K562 (cell line): ENCODE data around the gene VWA7. TPM values are rescaled to one million over a fixed set of nuclear protein-coding genes. Genes with fewer than 3 reads are reported as not detected.

Experiments
- BRD9 ChIP-seq: fragments of 450-650 bp; IDR thresholded peaks from 2 replicates; pipeline ENCODE4 v1.6.1; 2018; ENCODE audit warnings: low read depth; ENCODE audit not compliant: partially characterized antibody
- CBX1 ChIP-seq: sonication (generic); IDR thresholded peaks from 2 replicates; pipeline ENCODE4 v1.6.1; 2016; ENCODE audit warnings: antibody characterized with exemption, low read depth, mild to moderate bottlenecking
- CHD2 ChIP-seq: IDR thresholded peaks from 2 replicates; pipeline ENCODE4 v1.6.1; 2011; ENCODE audit warnings: low read depth, low read length
- ETV1 ChIP-seq: fragments of 450-650 bp; conservative IDR thresholded peaks from 2 replicates; pipeline ENCODE4 v1.6.1; 2016; ENCODE audit warnings: missing genetic modification characterization, control low read depth, low read depth, missing compliant biosample characterization
- IRF2 ChIP-seq: sonication (generic); formaldehyde crosslinking; IDR thresholded peaks from 2 replicates; pipeline ENCODE4 v1.8.1; 2022; ENCODE audit warnings: mild to moderate bottlenecking, missing genetic modification reagents
- MECOM ChIP-seq: fragments of 250-450 bp; sonication (Bioruptor Pico); IDR thresholded peaks from 2 replicates; pipeline ENCODE4 v1.8.0; 2022; ENCODE audit warnings: inconsistent platforms
- PTTG1 ChIP-seq: fragments of 450-650 bp; IDR thresholded peaks from 2 replicates; pipeline ENCODE4 v1.6.1; 2016; ENCODE audit warnings: low read depth, mild to moderate bottlenecking, missing genetic modification characterization, missing compliant biosample characterization
- ZBED1 ChIP-seq: IDR thresholded peaks from 2 replicates; pipeline ENCODE4 v1.6.1; 2014
- ZNF512 ChIP-seq: IDR thresholded peaks from 2 replicates; pipeline ENCODE4 v1.6.1; 2016; ENCODE audit warnings: missing genetic modification characterization, missing compliant biosample characterization
- polyA plus RNA-seq, 8 experiments: library from polyadenylated mRNA; depleted of rRNA in 4 of 8; stranded (reverse) in 5 of 8; unstranded in 3 of 8; fragments of >200 nt; fragmentation: Nextera tagmentation in 2 of 8; fragmentation: Illumina TruSeq in 1 of 8; extraction: Ambion mirVana in 2 of 8; extraction: Trizol in 1 of 8; gene quantifications; 2 replicates each; pipeline versions ENCODE4 v1.2.1 to v1.2.3, GENCODE V29; 2011 to 2014; ENCODE audit warnings: inconsistent platforms in 1 of 8, missing spikeins in 1 of 8
- total RNA-seq, 7 experiments: library from RNA; depleted of rRNA in 6 of 7; stranded (reverse); fragments of >200 nt in 6 of 7; fragmentation: Illumina TruSeq in 2 of 7; extraction: Trizol in 2 of 7; gene quantifications; 2 replicates each; pipeline versions ENCODE4 v1.2.1 to v1.2.3, GENCODE V29; 2011 to 2021; ENCODE audit warnings: low replicate concordance in 1 of 7
- TF ChIP-seq, protein P1 (sequence below): fragments of 450-650 bp; formaldehyde crosslinking; conservative IDR thresholded peaks from 2 replicates; pipeline ENCODE4 v1.4.0; 2022; ENCODE audit warnings: mild to moderate bottlenecking, missing genetic modification characterization
- TF ChIP-seq, protein P2 (sequence below), 2 experiments: fragments of 450-650 bp; IDR thresholded peaks; 2 replicates each; pipeline ENCODE4 v1.6.1; 2018; ENCODE audit warnings: mild to moderate bottlenecking in 2 of 2, low read depth in 1 of 2; ENCODE audit not compliant: partially characterized antibody in 2 of 2
- TF ChIP-seq, protein P3 (sequence below): fragments of 250-450 bp; sonication (Bioruptor Pico); IDR thresholded peaks from 2 replicates; pipeline ENCODE4 v1.4.0; 2020

The VWA7 gene
- total and polyA plus RNA-seq, 9 of the 15 experiments (the other 6 are each of a cell fraction or from before 2014, with no cell fraction given): 0.18 to 2.9 (median 0.95) TPM

DNA sequence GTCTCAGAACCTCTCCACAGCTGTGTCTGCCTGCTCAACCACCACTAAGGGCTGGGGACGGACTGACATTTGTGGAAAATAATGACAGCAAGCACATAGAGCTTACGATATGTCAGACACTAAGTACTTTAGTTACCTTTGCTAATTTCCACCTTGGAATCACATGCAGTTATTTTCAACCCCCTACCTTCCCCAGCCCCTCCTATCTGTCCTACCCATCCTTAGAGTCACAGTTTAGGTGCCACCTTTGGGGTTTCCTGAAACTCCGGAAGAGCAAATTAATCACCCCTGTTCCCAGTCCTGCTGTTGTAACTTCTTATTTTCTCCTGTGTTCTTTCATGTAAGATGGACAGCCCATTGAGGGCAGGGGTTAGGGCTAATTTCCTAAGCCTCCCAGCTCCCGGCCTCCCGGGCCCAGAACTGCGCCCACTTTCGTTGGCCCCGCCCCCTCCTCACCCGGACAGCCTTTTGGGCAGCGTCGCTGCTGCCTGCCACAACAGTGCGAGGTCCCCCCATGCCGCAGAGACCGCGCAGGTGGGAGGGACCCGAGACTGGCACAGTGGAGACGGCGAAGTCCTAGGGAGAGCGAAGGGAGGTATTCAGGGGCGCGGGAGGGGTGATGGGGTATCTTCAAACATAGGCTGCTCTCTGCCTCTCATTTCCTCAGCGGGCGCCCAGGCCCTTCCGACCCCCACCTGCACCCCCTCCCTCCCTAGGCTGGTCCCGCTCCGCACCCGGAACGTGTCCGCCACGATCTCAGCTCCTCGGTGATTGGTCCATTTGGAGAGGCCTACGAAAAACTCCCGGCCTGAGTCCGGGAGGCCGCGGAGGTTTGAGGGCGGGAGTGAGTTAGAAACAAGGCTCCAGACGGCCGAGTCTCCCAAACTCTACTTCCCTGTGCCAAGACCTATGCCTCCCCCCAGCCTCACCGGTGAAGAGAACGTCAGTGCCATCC lies 49.1 kb downstream of the VWA7 start (continued):
- TF ChIP-seq, protein P1, sequence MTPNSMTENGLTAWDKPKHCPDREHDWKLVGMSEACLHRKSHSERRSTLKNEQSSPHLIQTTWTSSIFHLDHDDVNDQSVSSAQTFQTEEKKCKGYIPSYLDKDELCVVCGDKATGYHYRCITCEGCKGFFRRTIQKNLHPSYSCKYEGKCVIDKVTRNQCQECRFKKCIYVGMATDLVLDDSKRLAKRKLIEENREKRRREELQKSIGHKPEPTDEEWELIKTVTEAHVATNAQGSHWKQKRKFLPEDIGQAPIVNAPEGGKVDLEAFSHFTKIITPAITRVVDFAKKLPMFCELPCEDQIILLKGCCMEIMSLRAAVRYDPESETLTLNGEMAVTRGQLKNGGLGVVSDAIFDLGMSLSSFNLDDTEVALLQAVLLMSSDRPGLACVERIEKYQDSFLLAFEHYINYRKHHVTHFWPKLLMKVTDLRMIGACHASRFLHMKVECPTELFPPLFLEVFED: peak; percentile 66; the same call in 1 of the 2 replicates
- TF ChIP-seq BRD9 (no peak), ZBED1 (0 out of 2 replicates have a peak, but pooled peaks have one; percentile 12), ZNF512 (tag) (no peak), CBX1 (no peak), IRF2 (no peak), ETV1 (tag) (no peak), MECOM (no peak), PTTG1 (tag) (no peak), CHD2 (0 out of 2 replicates have a peak, but pooled peaks have one; percentile 5)
- TF ChIP-seq, protein P2, sequence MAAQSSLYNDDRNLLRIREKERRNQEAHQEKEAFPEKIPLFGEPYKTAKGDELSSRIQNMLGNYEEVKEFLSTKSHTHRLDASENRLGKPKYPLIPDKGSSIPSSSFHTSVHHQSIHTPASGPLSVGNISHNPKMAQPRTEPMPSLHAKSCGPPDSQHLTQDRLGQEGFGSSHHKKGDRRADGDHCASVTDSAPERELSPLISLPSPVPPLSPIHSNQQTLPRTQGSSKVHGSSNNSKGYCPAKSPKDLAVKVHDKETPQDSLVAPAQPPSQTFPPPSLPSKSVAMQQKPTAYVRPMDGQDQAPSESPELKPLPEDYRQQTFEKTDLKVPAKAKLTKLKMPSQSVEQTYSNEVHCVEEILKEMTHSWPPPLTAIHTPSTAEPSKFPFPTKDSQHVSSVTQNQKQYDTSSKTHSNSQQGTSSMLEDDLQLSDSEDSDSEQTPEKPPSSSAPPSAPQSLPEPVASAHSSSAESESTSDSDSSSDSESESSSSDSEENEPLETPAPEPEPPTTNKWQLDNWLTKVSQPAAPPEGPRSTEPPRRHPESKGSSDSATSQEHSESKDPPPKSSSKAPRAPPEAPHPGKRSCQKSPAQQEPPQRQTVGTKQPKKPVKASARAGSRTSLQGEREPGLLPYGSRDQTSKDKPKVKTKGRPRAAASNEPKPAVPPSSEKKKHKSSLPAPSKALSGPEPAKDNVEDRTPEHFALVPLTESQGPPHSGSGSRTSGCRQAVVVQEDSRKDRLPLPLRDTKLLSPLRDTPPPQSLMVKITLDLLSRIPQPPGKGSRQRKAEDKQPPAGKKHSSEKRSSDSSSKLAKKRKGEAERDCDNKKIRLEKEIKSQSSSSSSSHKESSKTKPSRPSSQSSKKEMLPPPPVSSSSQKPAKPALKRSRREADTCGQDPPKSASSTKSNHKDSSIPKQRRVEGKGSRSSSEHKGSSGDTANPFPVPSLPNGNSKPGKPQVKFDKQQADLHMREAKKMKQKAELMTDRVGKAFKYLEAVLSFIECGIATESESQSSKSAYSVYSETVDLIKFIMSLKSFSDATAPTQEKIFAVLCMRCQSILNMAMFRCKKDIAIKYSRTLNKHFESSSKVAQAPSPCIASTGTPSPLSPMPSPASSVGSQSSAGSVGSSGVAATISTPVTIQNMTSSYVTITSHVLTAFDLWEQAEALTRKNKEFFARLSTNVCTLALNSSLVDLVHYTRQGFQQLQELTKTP (IDR thresholded peaks at IDR 0.05; ENCODE audit: low read depth in 1 of 2, partially characterized antibody in 2 of 2): no peak
- TF ChIP-seq, protein P3, sequence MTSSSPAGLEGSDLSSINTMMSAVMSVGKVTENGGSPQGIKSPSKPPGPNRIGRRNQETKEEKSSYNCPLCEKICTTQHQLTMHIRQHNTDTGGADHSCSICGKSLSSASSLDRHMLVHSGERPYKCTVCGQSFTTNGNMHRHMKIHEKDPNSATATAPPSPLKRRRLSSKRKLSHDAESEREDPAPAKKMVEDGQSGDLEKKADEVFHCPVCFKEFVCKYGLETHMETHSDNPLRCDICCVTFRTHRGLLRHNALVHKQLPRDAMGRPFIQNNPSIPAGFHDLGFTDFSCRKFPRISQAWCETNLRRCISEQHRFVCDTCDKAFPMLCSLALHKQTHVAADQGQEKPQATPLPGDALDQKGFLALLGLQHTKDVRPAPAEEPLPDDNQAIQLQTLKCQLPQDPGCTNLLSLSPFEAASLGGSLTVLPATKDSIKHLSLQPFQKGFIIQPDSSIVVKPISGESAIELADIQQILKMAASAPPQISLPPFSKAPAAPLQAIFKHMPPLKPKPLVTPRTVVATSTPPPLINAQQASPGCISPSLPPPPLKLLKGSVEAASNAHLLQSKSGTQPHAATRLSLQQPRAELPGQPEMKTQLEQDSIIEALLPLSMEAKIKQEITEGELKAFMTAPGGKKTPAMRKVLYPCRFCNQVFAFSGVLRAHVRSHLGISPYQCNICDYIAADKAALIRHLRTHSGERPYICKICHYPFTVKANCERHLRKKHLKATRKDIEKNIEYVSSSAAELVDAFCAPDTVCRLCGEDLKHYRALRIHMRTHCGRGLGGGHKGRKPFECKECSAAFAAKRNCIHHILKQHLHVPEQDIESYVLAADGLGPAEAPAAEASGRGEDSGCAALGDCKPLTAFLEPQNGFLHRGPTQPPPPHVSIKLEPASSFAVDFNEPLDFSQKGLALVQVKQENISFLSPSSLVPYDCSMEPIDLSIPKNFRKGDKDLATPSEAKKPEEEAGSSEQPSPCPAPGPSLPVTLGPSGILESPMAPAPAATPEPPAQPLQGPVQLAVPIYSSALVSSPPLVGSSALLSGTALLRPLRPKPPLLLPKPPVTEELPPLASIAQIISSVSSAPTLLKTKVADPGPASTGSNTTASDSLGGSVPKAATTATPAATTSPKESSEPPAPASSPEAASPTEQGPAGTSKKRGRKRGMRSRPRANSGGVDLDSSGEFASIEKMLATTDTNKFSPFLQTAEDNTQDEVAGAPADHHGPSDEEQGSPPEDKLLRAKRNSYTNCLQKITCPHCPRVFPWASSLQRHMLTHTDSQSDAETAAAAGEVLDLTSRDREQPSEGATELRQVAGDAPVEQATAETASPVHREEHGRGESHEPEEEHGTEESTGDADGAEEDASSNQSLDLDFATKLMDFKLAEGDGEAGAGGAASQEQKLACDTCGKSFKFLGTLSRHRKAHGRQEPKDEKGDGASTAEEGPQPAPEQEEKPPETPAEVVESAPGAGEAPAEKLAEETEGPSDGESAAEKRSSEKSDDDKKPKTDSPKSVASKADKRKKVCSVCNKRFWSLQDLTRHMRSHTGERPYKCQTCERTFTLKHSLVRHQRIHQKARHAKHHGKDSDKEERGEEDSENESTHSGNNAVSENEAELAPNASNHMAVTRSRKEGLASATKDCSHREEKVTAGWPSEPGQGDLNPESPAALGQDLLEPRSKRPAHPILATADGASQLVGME (CRISPR knock-in tag): no peak; the same call in 1 of the 2 replicates
